Brain microvascular endothelial cell (primary cell): ENCODE measurements around the gene MIER2.
"Not testable (repeated sequence)": the region's sequence is repeated elsewhere in the genome, so short reads cannot be mapped to it uniquely, and the experiment has no call there.

Source experiments
- DNase-seq: peaks from one replicate; pipeline ENCODE4 v3.0.0-alpha.2; 2020
- H3K27ac ChIP-seq: fragments of 250-450 bp; sonication (Bioruptor Pico); 2 replicates; pipeline ENCODE4 v1.5.1; 2020; ENCODE audit warnings: mild to moderate bottlenecking, moderate library complexity
- H3K27me3 ChIP-seq: fragments of 250-450 bp; sonication (Bioruptor Pico); replicated peaks from 2 replicates; pipeline ENCODE4 v1.5.1; 2020; ENCODE audit warnings: mild to moderate bottlenecking
- H3K36me3 ChIP-seq: fragments of 250-450 bp; sonication (Bioruptor Pico); replicated peaks from 2 replicates; pipeline ENCODE4 v1.5.1; 2020; ENCODE audit warnings: mild to moderate bottlenecking
- H3K4me3 ChIP-seq: 2 replicates; pipeline ENCODE4 v1.5.1; 2011; ENCODE audit warnings: low read depth, mild to moderate bottlenecking, control low read depth, low read length, moderate library complexity
- in situ Hi-C: cut with HindIII; loops from 2 replicates; pipeline ENCODE4 v1.10.0; 2017; ENCODE audit warnings: low sequenced_read_pairs, low pct_ligation_motif_present
- TF ChIP-seq, protein P1 (sequence below): IDR thresholded peaks from 2 replicates; pipeline ENCODE4 v1.5.1; 2011; ENCODE audit warnings: low read depth, mild to moderate bottlenecking, moderate library complexity, low read length, control low read depth, inconsistent platforms; ENCODE audit errors: missing control alignments

Gene MIER2

DNA sequence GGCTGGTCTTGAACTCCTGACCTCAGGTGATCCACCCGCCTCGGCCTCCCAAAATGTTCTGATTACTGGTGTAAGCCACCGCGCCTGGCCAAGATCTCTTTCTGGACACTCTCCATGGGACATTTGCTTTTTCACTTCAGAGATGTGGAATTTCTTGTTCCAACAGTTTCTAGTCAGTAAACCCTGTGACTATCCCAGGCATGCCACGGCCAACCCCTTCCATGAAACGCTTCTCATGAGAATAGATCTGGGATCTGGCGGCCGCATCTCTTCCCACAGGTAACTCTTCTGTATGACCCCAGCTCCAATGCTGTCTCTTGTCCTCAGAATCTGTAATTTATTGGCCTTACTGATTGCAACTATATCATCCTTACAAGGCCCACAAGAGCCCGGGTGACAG, 69.6 kb downstream of the MIER2 start:
- DNase-seq: no peak
- TF ChIP-seq, protein P1, sequence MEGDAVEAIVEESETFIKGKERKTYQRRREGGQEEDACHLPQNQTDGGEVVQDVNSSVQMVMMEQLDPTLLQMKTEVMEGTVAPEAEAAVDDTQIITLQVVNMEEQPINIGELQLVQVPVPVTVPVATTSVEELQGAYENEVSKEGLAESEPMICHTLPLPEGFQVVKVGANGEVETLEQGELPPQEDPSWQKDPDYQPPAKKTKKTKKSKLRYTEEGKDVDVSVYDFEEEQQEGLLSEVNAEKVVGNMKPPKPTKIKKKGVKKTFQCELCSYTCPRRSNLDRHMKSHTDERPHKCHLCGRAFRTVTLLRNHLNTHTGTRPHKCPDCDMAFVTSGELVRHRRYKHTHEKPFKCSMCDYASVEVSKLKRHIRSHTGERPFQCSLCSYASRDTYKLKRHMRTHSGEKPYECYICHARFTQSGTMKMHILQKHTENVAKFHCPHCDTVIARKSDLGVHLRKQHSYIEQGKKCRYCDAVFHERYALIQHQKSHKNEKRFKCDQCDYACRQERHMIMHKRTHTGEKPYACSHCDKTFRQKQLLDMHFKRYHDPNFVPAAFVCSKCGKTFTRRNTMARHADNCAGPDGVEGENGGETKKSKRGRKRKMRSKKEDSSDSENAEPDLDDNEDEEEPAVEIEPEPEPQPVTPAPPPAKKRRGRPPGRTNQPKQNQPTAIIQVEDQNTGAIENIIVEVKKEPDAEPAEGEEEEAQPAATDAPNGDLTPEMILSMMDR: no peak
- no peak overlapping the region for H3K27ac ChIP-seq
- H3K4me3 ChIP-seq: no peak overlapping the region
- no peaks in the 10 kb centered on the region for H3K36me3 ChIP-seq
- in situ Hi-C loops: no loop called here
- H3K27me3 ChIP-seq: no peaks in the 10 kb centered on the region

GRCh38 chr19:273393-273792, 71.2 kb downstream of the MIER2 start:
- in situ Hi-C loops: no loop called here
- TF ChIP-seq, protein P1: no peak
- Histone ChIP-seq H3K4me3 (no peak overlapping the region), H3K36me3 (no peaks in the 10 kb centered on the region), H3K27me3 (no peaks in the 10 kb centered on the region), H3K27ac (no peak overlapping the region)
- no peak for DNase-seq

- in situ Hi-C loops: no loop called here
- TF ChIP-seq, protein P1: no peak
- Histone ChIP-seq H3K27me3 (no peaks in the 10 kb centered on the region), H3K27ac (no peak overlapping the region), H3K36me3 (no peaks in the 10 kb centered on the region), H3K4me3 (no peak overlapping the region)
- DNase-seq: no peak
Measured at GRCh38 chr19:271856-272255, 72.7 kb downstream of the MIER2 start.

DNA sequence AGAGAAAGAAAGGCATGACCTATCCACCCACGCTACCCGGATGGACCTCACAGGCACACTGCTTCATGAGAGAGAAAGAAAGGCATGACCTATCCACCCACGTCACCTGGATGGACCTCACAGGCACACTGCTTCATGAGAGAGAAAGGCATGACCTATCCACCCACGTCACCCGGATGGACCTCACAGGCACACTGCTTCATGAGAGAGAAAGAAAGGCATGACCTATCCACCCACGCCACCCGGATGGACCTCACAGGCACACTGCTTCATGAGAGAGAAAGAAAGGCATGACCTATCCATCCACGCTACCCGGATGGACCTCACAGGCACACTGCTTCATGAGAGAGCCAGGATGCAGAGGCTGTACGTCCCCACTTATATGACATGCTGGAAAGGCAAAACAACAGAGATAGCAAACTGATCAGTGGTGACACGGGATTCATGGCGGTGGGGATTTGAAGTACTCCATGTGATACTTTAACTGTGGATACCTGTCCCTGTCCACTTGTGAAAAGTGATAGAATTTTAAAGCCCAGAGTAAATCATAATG, 73.8 kb downstream of the MIER2 start:
- H3K4me3 ChIP-seq, H3K27ac ChIP-seq, in situ Hi-C loops, H3K27me3 ChIP-seq, H3K36me3 ChIP-seq, DNase-seq: not testable (repeated sequence)

DNA sequence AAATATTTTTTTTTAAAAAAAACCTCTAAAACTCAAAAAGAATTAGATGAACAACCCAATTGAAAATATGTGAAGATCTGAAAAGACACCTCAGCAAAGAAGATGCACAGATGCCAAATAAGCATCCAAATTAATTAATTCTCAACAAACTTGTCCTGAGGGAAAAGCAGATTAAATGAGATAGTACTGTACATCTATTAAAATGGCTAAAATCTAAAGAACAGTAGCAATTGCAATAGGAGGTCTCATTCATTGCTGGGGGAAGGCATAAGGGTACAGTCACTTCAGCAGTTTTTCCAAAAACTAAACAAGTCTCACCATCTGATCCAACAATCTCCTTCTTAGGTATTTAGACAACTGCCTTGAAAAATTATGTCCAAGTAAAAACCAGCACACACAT, 75.4 kb downstream of the MIER2 start:
- TF ChIP-seq, protein P1: no peak
- H3K36me3 ChIP-seq: no peaks in the 10 kb centered on the region
- no peak for DNase-seq
- no peak overlapping the region for H3K4me3 ChIP-seq
- peaks cover 4% of the 10 kb centered on the region for H3K27me3 ChIP-seq
- in situ Hi-C loops: no loop called here
- H3K27ac ChIP-seq: no peak overlapping the region

DNA sequence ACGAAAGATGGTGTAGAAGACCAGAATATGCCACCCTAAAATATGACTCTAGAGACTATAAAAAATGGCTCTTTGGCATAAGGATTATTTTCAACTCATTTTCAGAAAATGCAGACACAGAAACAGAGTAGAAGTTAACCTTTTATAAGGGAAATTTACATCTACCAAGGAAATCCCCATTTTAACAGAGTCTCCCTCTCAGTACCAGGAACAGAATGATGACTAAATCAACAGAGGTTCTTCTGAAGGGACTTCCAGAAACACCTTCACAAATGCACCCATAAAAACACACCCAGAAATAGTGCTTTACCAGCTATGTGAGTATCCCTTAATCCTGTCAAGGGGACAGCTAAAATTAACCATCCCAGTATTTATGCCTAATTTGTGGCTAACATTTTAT, 82.5 kb downstream of the MIER2 start:
- no peak for DNase-seq
- in situ Hi-C loops: no loop called here
- no peak overlapping the region for H3K4me3 ChIP-seq
- H3K27me3 ChIP-seq: peaks cover 4% of the 10 kb centered on the region
- TF ChIP-seq, protein P1: no peak
- H3K36me3 ChIP-seq: no peaks in the 10 kb centered on the region
- H3K27ac ChIP-seq: no peak overlapping the region

DNA sequence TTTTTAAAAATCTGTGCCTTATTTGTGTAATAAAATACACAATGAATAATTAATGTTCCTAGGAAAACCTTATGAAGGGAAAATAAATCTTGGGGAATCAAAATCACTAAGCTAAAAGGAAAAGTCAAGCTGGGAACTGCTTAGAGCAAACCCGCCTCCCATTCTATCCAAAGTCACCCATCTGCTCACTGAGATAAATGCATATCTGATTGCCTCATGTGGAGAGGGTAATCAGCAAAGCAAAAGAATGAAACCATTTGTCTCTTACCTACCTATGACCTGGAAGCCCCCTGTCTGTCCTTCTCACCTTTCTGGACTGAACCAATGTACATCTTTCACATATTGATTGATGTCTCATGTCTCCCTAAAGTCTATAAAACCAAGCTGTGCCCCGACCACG, 87.8 kb downstream of the MIER2 start:
- in situ Hi-C loops, DNase-seq, H3K27ac ChIP-seq, H3K36me3 ChIP-seq, H3K4me3 ChIP-seq, H3K27me3 ChIP-seq: not testable (repeated sequence)
